GM19467 (cell line): ENCODE measurements around the gene SCAMP4.

Source experiments
- ATAC-seq: cut with Tn5 transposase; IDR thresholded peaks from one replicate; pipeline ENCODE4 v1.9.1; 2021; ENCODE audit warnings: mild to moderate bottlenecking, moderate library complexity; ENCODE audit not compliant: unreplicated experiment

The SCAMP4 gene

GRCh38 chr19:1911098-1911497 is 5.9 kb downstream of the SCAMP4 start:
- no peak for ATAC-seq

GRCh38 chr19:1911995-1912394 is 6.8 kb downstream of the SCAMP4 start:
- no peak for ATAC-seq

- no peak for ATAC-seq
These were observed 7.7 kb downstream of the SCAMP4 start for GRCh38 chr19:1912760-1913505.

GRCh38 chr19:1913781-1914577 is 8.8 kb downstream of the SCAMP4 start:
- ATAC-seq = no peak

GRCh38 chr19:1914826-1915341 is 9.7 kb downstream of the SCAMP4 start:
- ATAC-seq = no peak

GRCh38 chr19:1917146-1917545 is 11.9 kb downstream of the SCAMP4 start:
- no peak for ATAC-seq

- ATAC-seq = no peak
These were observed 12.7 kb downstream of the SCAMP4 start for GRCh38 chr19:1917926-1918325.

- ATAC-seq = no peak
These were observed 13.8 kb downstream of the SCAMP4 start for GRCh38 chr19:1918975-1919374.

GRCh38 chr19:1920644-1921043 is 15.4 kb downstream of the SCAMP4 start:
- no peak for ATAC-seq

GRCh38 chr19:1921326-1921725 is 16.1 kb downstream of the SCAMP4 start:
- ATAC-seq = no peak

GRCh38 chr19:1921825-1922224 is 16.6 kb downstream of the SCAMP4 start:
- ATAC-seq = no peak

GRCh38 chr19:1922803-1923202 is 17.6 kb downstream of the SCAMP4 start:
- ATAC-seq = no peak

GRCh38 chr19:1923319-1923718 is 18.1 kb downstream of the SCAMP4 start:
- ATAC-seq = no peak

- no peak for ATAC-seq
These were observed 19.2 kb downstream of the SCAMP4 start for GRCh38 chr19:1924320-1924961.

- no peak for ATAC-seq
These were observed 20.3 kb downstream of the SCAMP4 start for GRCh38 chr19:1925544-1925943.

- no peak for ATAC-seq
These were observed 24.0 kb downstream of the SCAMP4 start for GRCh38 chr19:1929021-1929742.

GRCh38 chr19:1931445-1931844 is 26.2 kb downstream of the SCAMP4 start:
- ATAC-seq = no peak

GRCh38 chr19:1932395-1932794 is 27.2 kb downstream of the SCAMP4 start:
- no peak for ATAC-seq

- ATAC-seq = no peak
These were observed 28.0 kb downstream of the SCAMP4 start for GRCh38 chr19:1933244-1933643.

- no peak for ATAC-seq
These were observed 28.7 kb downstream of the SCAMP4 start for GRCh38 chr19:1933942-1934341.
